GM18526 (cell line): ENCODE data around the gene CTDNEP1.

ENCODE experiments used
- POLR2A ChIP-seq: IDR thresholded peaks from 3 replicates; pipeline ENCODE4 v1.6.1; 2011; ENCODE audit not compliant: insufficient read length; ENCODE audit errors: extremely low read depth

CTDNEP1 gene

GRCh38 chr17:7218758-7219157, 32.8 kb downstream of the CTDNEP1 start:
- TF ChIP-seq POLR2A = no peak

- TF ChIP-seq POLR2A = no peak
These were observed 33.4 kb downstream of the CTDNEP1 start for GRCh38 chr17:7218166-7218565.

DNA sequence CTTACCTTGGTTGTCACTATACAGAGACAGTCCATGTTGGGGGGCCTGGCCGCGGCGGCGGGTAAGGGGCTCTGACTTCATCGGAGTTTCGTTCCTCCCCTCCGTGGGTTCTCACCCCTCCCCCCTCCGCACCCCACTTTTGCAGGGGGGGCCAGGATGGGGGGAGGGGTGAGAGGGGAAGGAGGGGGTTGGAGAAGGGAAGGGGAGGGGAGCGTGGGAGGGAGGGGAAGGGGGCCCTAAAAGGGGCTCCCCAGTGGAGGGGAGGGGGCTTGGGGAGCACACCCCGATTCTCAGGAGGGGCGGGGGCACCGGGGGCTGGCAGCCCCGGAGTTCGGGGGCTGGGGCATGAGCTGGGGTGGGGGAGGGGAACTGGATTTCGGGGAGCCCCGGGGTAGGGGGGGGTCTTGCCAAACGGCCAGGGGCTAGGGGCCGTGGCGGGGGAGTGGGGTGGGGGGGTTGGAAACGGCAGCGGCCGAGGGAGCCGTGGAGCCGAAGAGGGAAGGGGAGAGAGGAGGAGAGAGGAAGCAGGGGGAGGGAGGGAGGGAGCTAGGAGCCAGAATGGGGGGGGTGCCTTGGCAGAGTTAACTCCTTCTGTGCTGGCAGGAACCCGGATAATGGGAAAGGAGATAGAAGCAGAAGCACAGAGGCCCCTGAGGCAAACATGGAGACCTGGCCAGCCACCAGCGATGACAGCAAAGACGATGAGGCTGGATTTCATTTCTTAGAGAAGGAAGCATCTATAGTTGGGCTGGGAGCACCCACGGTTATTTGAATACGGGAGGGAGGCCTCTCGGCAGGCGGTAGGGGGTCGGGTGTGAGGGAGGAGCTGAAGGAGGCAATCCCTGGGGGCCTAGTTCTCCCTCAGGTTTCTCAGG, 34.2 kb downstream of the CTDNEP1 start:
- TF ChIP-seq POLR2A = no peak

DNA sequence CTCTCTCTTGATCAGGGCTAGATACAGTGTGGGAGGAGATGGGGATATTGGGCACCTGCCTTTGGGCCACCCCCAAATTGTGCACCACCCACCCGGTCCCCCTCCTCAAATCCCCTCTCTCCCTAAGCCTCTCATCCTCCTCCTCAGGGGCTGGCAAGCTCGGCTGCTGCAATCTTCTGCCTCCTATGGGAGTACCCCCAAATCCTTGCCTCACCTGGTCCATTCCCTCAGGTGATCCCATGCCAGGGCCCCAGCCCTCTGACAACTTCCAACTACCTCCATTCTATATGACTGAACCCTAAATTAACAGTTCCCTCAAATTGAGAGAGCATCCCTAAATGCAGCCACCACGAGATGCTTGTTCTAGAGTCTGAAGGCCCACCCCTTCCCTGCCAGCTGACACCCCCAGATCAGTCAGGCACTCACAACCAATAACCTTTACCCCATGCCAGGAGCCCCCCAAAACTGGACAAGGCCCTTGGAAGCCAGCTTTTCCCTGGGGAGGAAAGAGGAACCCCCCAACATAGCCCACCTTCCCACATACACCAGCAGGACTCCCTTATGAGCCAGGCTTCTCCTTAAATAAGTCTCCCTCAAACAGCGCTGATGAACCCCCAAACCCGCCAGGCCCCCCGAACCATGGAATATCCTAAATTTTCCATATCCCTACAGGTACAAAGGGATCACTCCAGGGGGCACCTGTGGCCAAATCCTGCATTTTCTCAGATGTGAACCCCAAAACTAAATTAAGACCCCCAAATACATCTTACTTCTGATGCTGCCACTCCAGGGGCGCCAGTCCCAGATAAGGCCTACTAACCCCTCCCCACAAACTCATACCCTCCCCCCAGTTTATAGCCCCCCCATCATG, 35.1 kb downstream of the CTDNEP1 start:
- no peak for TF ChIP-seq POLR2A

DNA sequence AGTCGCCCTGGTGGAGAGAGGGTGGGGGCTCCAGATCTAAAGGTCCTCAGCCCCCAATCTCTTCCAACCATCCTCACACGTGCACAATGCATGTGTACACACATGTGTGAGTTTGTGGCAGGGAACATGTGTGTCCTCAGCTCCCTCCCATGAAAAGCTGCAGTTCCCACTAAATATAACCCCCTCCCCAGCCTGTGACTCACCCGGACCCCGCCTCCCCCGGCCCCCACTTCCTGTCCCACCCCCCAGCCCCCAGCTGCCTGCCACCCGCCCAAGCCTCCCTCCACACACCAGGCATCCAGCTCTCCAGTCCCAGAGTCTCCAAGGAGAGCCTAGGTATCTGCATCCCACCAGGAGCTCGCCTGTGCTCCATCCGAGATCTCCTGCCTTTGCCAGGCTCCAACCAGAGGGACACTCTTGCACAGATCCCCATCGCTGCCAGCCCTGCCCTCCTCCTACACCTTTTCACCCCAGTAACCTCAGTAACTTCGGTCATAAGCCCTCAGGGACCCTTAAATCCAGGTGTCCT, 35.8 kb downstream of the CTDNEP1 start:
- no peak for TF ChIP-seq POLR2A

DNA sequence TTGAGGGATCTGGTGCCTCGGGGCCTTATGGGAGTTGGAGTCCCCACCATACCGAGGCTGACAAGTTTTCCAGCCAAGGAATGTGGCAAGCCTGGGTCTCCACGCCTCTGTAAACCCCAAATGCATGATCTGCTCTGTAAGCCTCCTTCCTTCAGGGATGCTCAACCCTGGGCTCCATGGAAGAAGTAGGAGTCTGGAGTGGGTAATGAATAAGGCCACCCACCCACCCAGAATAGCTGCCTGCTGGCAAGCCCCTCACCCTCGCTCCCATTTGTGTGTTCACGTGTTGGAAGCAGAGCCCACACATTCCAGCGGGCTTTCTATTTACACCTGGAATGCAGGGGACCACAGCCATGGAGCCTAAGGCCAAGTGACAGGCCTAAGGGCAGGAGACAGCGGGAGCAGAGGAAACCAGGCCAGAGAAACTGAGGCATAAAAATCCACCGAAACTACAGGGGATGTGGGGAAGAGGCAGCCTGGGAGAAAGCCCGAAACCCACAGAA, 36.3 kb downstream of the CTDNEP1 start:
- no peak for TF ChIP-seq POLR2A

DNA sequence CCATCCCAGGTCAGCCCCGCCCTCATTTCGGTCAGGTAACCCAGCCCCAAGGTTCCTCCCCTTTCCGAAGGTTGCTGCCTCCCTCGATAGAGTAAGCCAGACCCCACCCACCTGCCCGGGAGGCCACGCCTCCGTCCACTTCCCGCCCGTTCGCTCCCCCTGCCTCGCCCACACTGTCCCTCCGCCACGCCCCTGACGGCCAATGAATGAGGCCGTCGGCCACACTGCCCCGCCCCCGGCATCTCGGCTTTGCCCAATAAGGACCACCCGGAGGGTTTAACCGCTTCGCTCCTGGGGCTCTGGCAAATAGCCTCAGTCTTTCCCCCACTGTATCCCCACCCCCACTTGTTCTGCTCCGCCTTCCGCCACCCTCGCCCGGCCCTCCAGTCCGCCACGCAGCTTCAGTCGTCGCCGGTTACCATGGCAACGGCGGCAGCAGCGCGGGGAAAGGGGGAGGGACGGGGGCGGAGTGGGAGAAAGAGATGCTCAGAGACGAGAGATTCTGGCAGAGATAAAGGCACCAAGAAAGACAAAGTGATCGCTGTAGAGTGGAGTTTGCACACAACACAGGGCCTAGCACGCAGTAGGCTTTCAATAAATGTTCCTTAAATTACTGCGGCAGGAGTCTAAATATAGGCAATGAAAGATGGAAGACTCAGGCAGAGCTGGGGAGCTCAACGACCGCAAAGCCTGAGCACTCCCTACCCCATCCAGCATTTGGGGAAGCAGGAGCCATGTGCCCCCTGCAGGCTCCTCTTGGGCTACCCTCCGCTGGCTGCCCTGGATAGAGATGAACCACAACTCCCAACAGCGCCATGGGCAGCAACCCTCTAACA, 37.0 kb downstream of the CTDNEP1 start:
- TF ChIP-seq POLR2A = no peak

DNA sequence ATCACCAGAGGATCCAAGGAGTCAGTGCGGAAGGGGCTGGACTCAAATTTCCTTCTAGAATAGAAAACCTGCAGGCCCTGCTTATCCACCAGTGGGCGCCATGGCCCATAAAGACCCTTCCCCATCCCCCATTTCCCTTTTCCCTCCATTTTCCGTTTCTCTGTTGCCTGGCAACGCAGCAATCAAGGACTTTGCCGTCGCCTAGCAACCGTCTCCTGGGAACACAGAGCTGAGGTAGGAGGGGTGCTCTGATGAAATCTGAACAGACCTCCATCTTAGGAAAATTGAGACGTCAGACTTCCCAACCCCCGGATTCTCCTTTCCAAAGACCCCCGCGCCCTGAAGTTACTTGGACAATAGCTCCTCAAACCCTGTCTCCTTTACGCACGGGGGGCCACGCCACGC, 37.6 kb downstream of the CTDNEP1 start:
- TF ChIP-seq POLR2A = no peak

DNA sequence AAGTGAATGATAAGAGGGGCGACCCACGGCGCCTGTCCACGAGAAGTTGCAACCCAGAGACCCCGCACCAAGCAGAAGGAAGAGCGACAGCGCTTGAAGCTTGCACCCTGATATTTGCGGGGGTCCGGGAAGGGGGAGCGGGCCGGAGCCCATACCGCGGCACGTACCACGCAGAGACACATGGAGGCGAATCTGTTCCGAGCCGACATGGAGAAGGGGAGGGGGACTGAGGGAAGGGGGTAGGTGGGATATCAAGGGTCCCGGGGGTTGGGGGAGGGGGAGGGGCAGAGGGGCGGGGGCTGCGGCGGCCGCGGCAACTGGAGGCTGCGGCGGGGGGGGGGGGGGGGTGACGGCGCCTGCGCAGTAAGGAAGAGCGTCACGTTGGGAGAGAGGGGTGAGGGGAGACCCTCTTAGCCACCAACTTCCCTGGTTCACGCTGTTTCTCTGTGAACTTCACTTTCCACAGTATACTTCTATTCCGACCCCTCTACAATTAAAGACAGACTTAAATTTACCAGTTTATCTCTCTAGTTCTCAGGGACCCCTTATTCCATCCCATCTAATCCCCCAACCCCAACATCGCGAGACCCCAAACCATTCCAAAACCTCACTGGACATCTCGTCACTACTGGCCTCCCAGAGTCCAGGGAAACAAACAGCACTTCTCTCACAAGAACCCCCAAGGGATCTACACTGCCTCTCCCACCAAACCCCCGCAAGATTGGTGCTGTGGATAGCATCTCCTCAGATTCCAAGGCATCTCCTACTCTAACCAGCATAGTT, 39.9 kb downstream of the CTDNEP1 start:
- TF ChIP-seq POLR2A = no peak

GRCh38 chr17:7208754-7209460, 42.6 kb downstream of the CTDNEP1 start:
- TF ChIP-seq POLR2A = no peak

- TF ChIP-seq POLR2A = no peak
These were observed 43.4 kb downstream of the CTDNEP1 start for GRCh38 chr17:7208027-7208571.

DNA sequence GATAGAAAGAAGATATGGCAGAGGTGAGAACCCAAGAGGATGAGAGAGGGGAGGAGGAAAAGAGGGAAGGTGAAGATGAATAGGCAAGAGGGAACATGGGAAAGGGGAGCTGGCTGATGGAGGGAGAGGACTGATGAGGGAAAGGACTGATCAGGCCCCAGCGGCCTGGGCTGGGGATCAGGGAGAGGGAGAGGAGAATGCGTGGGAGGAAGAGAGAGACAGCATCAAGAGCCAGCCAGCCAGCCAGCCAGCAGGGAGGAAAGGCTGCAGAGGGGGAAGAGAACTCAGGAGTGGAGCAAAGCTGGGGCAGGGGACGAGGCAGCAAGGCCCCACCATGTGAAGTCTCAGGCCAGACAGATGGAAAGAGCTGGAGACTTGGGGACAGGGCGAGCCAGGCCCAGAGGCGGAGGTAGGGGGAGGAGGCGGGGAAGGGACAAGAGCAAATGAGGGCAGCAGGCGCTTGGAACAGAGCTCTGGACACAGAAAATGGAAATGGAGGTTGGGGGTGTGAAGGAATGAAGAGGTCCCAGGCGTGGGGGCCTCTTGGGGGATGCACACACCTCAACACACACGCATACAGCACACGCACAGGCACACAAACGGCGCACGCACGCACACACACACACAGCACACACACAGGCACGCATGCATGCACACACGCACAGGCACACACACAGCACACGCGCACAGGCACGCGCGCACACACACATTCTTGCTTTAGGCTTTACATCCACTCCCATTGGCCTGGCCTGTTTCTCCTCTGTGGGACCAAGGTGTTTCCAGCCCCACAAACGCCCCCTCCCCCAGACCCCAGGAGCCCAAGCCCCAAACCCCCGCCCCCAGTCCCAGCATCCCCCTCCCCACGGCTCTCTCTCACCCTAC, 44.2 kb downstream of the CTDNEP1 start:
- TF ChIP-seq POLR2A = no peak

DNA sequence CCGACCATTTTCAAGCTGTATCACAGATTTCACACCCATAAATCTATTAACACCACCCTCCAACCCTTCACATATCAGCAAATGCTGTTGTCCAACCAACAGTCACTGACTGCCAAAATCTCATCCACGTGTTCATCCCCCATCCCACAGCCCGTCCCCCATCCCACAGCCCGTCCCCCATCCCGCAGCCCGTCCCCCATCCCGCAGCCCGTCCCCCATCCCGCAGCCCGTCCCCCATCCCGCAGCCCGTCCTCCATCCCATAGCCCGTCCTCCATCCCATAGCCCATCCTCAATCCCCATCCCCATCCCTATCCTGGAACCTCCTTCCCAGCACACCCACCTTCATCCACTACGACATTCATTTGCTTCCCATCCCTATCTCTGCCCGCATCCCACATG, 46.0 kb downstream of the CTDNEP1 start:
- no peak for TF ChIP-seq POLR2A
